ENCODE measurements around the gene KCNK16. TPM values are rescaled to one million over a fixed set of nuclear protein-coding genes. Genes with fewer than 3 reads are reported as not detected.
A peak's percentile ranks its signal among the peaks of the same experiment; 100 is the strongest.

KCNK16 gene
- total and polyA plus RNA-seq, 2 of the 8 experiments (the other 6 are each of a cell fraction or from before 2014, with no cell fraction given), result not detected

DNA sequence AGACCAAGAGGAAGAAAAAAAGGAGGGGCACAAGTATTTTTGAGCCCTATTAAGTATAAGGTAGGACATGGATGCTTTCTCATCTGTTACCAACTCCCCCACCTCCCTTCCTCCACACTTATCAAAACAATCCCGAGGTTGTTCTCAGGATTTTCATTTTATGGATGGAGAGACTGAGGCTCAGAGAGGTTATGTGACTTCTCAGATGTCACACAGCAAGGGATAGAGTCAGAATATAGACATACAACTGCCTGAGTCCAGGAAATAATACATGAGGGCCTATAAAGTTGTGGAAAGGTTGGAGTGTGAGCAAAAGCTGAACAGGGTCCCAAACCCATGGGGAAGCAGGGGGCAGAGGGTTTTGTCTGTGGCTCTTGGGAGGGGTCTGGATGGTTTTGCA, 27.6 kb downstream of the KCNK16 start:
- H3K18ac ChIP-seq (ENCODE audit: extremely low read depth, low read length), result no peak overlapping the region
- no peak overlapping the region for H4K5ac ChIP-seq (ENCODE audit: insufficient read length, low read depth, low read length)
- no peaks in the 10 kb centered on the region for H4K20me1 ChIP-seq (replicated peaks in 1 of 2; ENCODE audit: control insufficient read depth in 1 of 2, insufficient read depth in 2 of 2, low read length in 2 of 2)
- no peak overlapping the region for H3K4me2 ChIP-seq (ENCODE audit: insufficient read depth in 1 of 2, low read depth in 2 of 2, low read length in 2 of 2)
- no peak overlapping the region for H4K8ac ChIP-seq (ENCODE audit: extremely low read depth, insufficient read depth, low read length)
- no peaks in the 10 kb centered on the region for H3K36me3 ChIP-seq (ENCODE audit: control insufficient read depth in 2 of 4, insufficient read depth in 4 of 4, low read length in 3 of 4)
- TF ChIP-seq SAP30 (IDR thresholded peaks at IDR 0.05; ENCODE audit: insufficient read depth, insufficient replicate concordance, low read length), result no peak
- peak; percentile 84 for TF ChIP-seq KDM1A (IDR thresholded peaks at IDR 0.05; ENCODE audit: borderline replicate concordance, low read length)
- TF ChIP-seq CBX8 (IDR thresholded peaks at IDR 0.05; ENCODE audit: borderline replicate concordance, low read depth, low read length), result no peak
- no peaks in the 10 kb centered on the region for H3K9me3 ChIP-seq (ENCODE audit: insufficient read depth in 2 of 2, low read depth in 1 of 2, low read length in 1 of 2)
- H2BK15ac ChIP-seq (ENCODE audit: low read length), result no peak overlapping the region
- no peak overlapping the region for H3K4ac ChIP-seq (replicated peaks; ENCODE audit: insufficient read length, low read depth, low read length)
- H2AK5ac ChIP-seq (ENCODE audit: low read depth, low read length), result no peak overlapping the region
- H4K91ac ChIP-seq (replicated peaks; ENCODE audit: insufficient read length, low read length), result no peak overlapping the region
- no peak overlapping the region for H2AFZ ChIP-seq (ENCODE audit: low read length)
- no peak overlapping the region for H3K27ac ChIP-seq (ENCODE audit: low read depth, low read length)
- WGBS, 2 experiments (ENCODE audit: extremely low coverage in 1 of 2, insufficient coverage in 1 of 2, insufficient read length in 1 of 2, insufficient replicate concordance in 2 of 2, low coverage in 1 of 2, low lambda C conversion rate in 2 of 2, missing lambda C conversion rate in 1 of 2), result 71% methylated on average over 1 of the region's 1 CpG; no CpG with 5 or more reads in 1 of the 2 experiments
- H3K4me1 ChIP-seq (replicated peaks in 1 of 4; ENCODE audit: control insufficient read depth in 3 of 4, insufficient read depth in 4 of 4, low read length in 3 of 4), result peaks cover 0 to 15% (median 11%) of the 10 kb centered on the region in 4 experiments
- no peak overlapping the region for H3K14ac ChIP-seq (ENCODE audit: insufficient read length)
- H2BK20ac ChIP-seq (ENCODE audit: low read length), result 0 out of 2 replicates have a peak overlapping the region, but pooled peaks have one; percentile 86
- H3K56ac ChIP-seq (replicated peaks; ENCODE audit: insufficient read length, low read depth, low read length), result no peak overlapping the region
- FAIRE-seq (no peak), DNase-seq (ENCODE audit: low read depth in 1 of 2, low spot score in 2 of 2) (no peak)
- no peak overlapping the region for H2BK12ac ChIP-seq (ENCODE audit: low read depth, low read length)
- no peaks in the 10 kb centered on the region; the same call in 1 of the 2 replicates for H3K23me2 ChIP-seq (ENCODE audit: low read depth, low read length)
- no peak overlapping the region for H2BK5ac ChIP-seq (ENCODE audit: low read depth, low read length)
- no peak overlapping the region for H3K9ac ChIP-seq (replicated peaks in 1 of 4; ENCODE audit: extremely low read depth in 1 of 4, low read depth in 3 of 4, low read length in 3 of 4)
- POLR2A ChIA-PET (ENCODE audit: partially characterized antibody), result interaction anchor here (0.7 kb wide), 1 partner anchor 69 kb away, joined by 3 read pairs; no protein-coding TSS in a partner anchor
- CTCF ChIA-PET (ENCODE audit: partially characterized antibody), result interaction anchor here (0.9 to 47.4 kb wide), 4 partner anchors 8 to 135 kb away, joined by 3 to 1738 read pairs (median 4); partner anchors contain the start of gene KCNK5
- no peaks in the 10 kb centered on the region for H3K79me2 ChIP-seq (ENCODE audit: control insufficient read depth in 1 of 2, insufficient read depth in 2 of 2, low read length in 2 of 2)
- H3K23ac ChIP-seq (ENCODE audit: insufficient read length), result no peak overlapping the region
- H3K4me3 ChIP-seq (ENCODE audit: extremely low read depth in 1 of 4, insufficient read depth in 2 of 4, low read depth in 3 of 4, low read length in 4 of 4), result no peak overlapping the region
- H2BK120ac ChIP-seq (replicated peaks; ENCODE audit: low read depth, low read length), result no peak overlapping the region
- H3K79me1 ChIP-seq (ENCODE audit: low read depth, low read length), result no peaks in the 10 kb centered on the region
- H3K27me3 ChIP-seq (replicated peaks in 1 of 4; ENCODE audit: control insufficient read depth in 3 of 4, extremely low read depth in 1 of 4, insufficient read depth in 3 of 4, low read length in 3 of 4), result peaks cover 0 to 9% (median 1%) of the 10 kb centered on the region in 4 experiments; a peak in 3 of 7 replicates
